HG02571 (cell line): Measurements from ENCODE around the gene HYAL1.
"Not testable (repeated sequence)": the region's sequence is repeated elsewhere in the genome, so short reads cannot be mapped to it uniquely, and the experiment has no call there.

ENCODE experiments used
- ATAC-seq: cut with Tn5 transposase; IDR thresholded peaks from one replicate; pipeline ENCODE4 v1.9.1; 2021; ENCODE audit warnings: mild to moderate bottlenecking, moderate library complexity; ENCODE audit not compliant: unreplicated experiment

HYAL1 gene

GRCh38 chr3:50275141-50275995 lies 28.0 kb downstream of the HYAL1 start:
- no peak for ATAC-seq

GRCh38 chr3:50274371-50275104 lies 28.8 kb downstream of the HYAL1 start:
- ATAC-seq, result no peak

GRCh38 chr3:50273689-50274065 lies 29.7 kb downstream of the HYAL1 start:
- ATAC-seq, result no peak

- ATAC-seq, result peak; percentile 67
These were observed 30.3 kb downstream of the HYAL1 start for GRCh38 chr3:50272911-50273688.

- not testable (repeated sequence) for ATAC-seq
These were observed 30.9 kb downstream of the HYAL1 start for GRCh38 chr3:50272538-50272910.

- no peak for ATAC-seq
These were observed 31.9 kb downstream of the HYAL1 start for GRCh38 chr3:50271314-50271936.

- ATAC-seq, result no peak
These were observed 32.8 kb downstream of the HYAL1 start for GRCh38 chr3:50270422-50271224.

- no peak for ATAC-seq
These were observed 33.4 kb downstream of the HYAL1 start for GRCh38 chr3:50269977-50270413.

GRCh38 chr3:50269460-50269859 lies 33.9 kb downstream of the HYAL1 start:
- ATAC-seq, result no peak

GRCh38 chr3:50268703-50269451 lies 34.5 kb downstream of the HYAL1 start, which contains the start of gene SEMA3B:
TSS of gene SEMA3B (plus strand) at chr3:50269147. CDS start at chr3:50269241, 94 bp downstream.
- no peak for ATAC-seq

GRCh38 chr3:50268276-50268675 lies 35.1 kb downstream of the HYAL1 start:
- no peak for ATAC-seq

- ATAC-seq, result no peak
These were observed 36.0 kb downstream of the HYAL1 start for GRCh38 chr3:50267280-50267913.

GRCh38 chr3:50266836-50267235 lies 36.5 kb downstream of the HYAL1 start:
- no peak for ATAC-seq

- no peak for ATAC-seq
These were observed 37.4 kb downstream of the HYAL1 start for GRCh38 chr3:50266017-50266416.

- no peak for ATAC-seq
These were observed 37.8 kb downstream of the HYAL1 start for GRCh38 chr3:50265571-50265970.

GRCh38 chr3:50264964-50265485 lies 38.3 kb downstream of the HYAL1 start:
- ATAC-seq, result no peak

GRCh38 chr3:50264383-50264963 lies 38.9 kb downstream of the HYAL1 start:
- ATAC-seq, result no peak
